WTC11 (cell line): ENCODE data around the gene IL37. TPM values are rescaled to one million over a fixed set of nuclear protein-coding genes. Genes with fewer than 3 reads are reported as not detected.

ENCODE experiments used
- ATAC-seq: fragments of 200-7000 bp; cut with Tn5 transposase; 2 replicates; pipeline ENCODE4 v1.10.0; 2021; ENCODE audit warnings: mild to moderate bottlenecking, moderate library complexity
- CTCF ChIA-PET: fragments of 300-600 bp; sonication (Branson Sonifier 250); formaldehyde crosslinking; loops from one replicate; lab custom pipeline; 2021; ENCODE audit warnings: antibody characterized with exemption; lab: Charles Lee
- POLR2A ChIA-PET: fragments of 350-600 bp; sonication (Branson Sonifier 250); formaldehyde crosslinking; loops from one replicate; lab custom pipeline; 2021; ENCODE audit warnings: antibody characterized with exemption; lab: Charles Lee
- DNase-seq: peaks from one replicate; pipeline ENCODE4 v3.0.0; 2021; ENCODE audit warnings: low spot score
- H3K27ac Mint-ChIP-seq: 2 replicates; pipeline ENCODE4 v1.8.0; 2021; ENCODE audit warnings: mixed read lengths
- H3K27me3 Mint-ChIP-seq: 2 replicates; pipeline ENCODE4 v1.8.0; 2021; ENCODE audit warnings: low read depth, mild to moderate bottlenecking, moderate library complexity, mixed read lengths
- H3K36me3 Mint-ChIP-seq: 2 replicates; pipeline ENCODE4 v1.8.0; 2021; ENCODE audit warnings: mixed read lengths
- H3K4me1 Mint-ChIP-seq: 2 replicates; pipeline ENCODE4 v1.8.0; 2022; ENCODE audit warnings: mixed read lengths
- H3K4me3 Mint-ChIP-seq: 2 replicates; pipeline ENCODE4 v1.8.0; 2021; ENCODE audit warnings: mild to moderate bottlenecking, moderate library complexity, mixed read lengths
- H3K9me3 Mint-ChIP-seq: 2 replicates; pipeline ENCODE4 v1.8.0; 2021; ENCODE audit warnings: mixed read lengths
- AFF4 ChIP-seq: sonication (generic); formaldehyde crosslinking; IDR thresholded peaks from 2 replicates; pipeline ENCODE4 v1.8.1; 2023; ENCODE audit warnings: mild to moderate bottlenecking, missing genetic modification reagents, borderline replicate concordance
- ERG ChIP-seq: fragments of 250-450 bp; sonication (Bioruptor Pico); IDR thresholded peaks from 2 replicates; pipeline ENCODE4 v1.8.0; 2021; ENCODE audit warnings: mild to moderate bottlenecking
- ETV6 ChIP-seq: sonication (generic); formaldehyde crosslinking; IDR thresholded peaks from 2 replicates; pipeline ENCODE4 v1.8.1; 2022; ENCODE audit warnings: mild to moderate bottlenecking, missing genetic modification reagents
- FOXK1 ChIP-seq: sonication (generic); formaldehyde crosslinking; IDR thresholded peaks from 2 replicates; pipeline ENCODE4 v1.8.0; 2022; ENCODE audit warnings: mild to moderate bottlenecking, moderate library complexity, missing genetic modification reagents
- OVOL2 ChIP-seq: fragments of 250-450 bp; sonication (Bioruptor Pico); IDR thresholded peaks from 2 replicates; pipeline ENCODE4 v1.9.0; 2021; ENCODE audit warnings: mild to moderate bottlenecking, borderline replicate concordance
- PRDM15 ChIP-seq: sonication (generic); formaldehyde crosslinking; IDR thresholded peaks from 2 replicates; pipeline ENCODE4 v1.8.0; 2022; ENCODE audit warnings: missing genetic modification reagents
- RORB ChIP-seq: fragments of 250-450 bp; sonication (Bioruptor Pico); IDR thresholded peaks from 2 replicates; pipeline ENCODE4 v1.9.0; 2021; ENCODE audit warnings: mild to moderate bottlenecking
- USF2 ChIP-seq: sonication (generic); formaldehyde crosslinking; IDR thresholded peaks from 2 replicates; pipeline ENCODE4 v1.8.1; 2023; ENCODE audit warnings: mild to moderate bottlenecking, missing genetic modification reagents, moderate library complexity
- total RNA-seq: library from RNA; stranded (reverse); gene quantifications from 3 replicates; pipeline ENCODE4 v1.2.3, GENCODE V29; 2021
- TF ChIP-seq, protein P1 (sequence below): fragments of 250-450 bp; sonication (Bioruptor Pico); IDR thresholded peaks from 2 replicates; pipeline ENCODE4 v1.9.0; 2021; ENCODE audit warnings: mild to moderate bottlenecking

The IL37 gene
- total RNA-seq, 1 experiment from 2014 or later = 0.48 TPM

DNA sequence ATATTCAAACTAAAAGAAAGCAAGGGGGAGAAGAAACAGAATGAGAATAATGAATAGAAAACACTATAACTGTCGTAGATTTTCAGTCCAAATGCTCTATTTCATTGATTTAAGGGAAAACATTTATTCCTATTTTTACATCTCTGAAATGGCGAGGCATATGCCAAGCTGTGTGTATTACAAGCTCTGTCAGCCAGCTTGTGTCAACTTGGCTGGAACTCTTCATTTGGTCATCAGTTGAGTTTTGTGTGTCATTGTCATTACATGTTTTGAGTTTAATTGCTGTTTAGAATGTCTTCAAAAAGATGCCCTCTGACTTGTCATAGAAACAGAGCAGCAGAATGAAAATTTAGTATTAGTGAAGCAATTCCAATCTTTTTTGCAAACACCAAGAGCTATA, 8.1 kb upstream of the IL37 start (continued):
- TF ChIP-seq, protein P1, sequence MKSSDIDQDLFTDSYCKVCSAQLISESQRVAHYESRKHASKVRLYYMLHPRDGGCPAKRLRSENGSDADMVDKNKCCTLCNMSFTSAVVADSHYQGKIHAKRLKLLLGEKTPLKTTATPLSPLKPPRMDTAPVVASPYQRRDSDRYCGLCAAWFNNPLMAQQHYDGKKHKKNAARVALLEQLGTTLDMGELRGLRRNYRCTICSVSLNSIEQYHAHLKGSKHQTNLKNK (CRISPR knock-in tag) = no peak
- no peak for TF ChIP-seq ETV6 (CRISPR knock-in tag)
- no peak for TF ChIP-seq RORB
- TF ChIP-seq OVOL2 (CRISPR knock-in tag) = no peak

GRCh38 chr2:112904883-112905282, 6.1 kb upstream of the IL37 start:
- no peak for TF ChIP-seq FOXK1 (CRISPR knock-in tag)
- Mint-ChIP-seq H3K27ac (no peak overlapping the region), H3K27me3 (peaks cover 19% of the 10 kb centered on the region), H3K9me3 (peaks cover 18% of the 10 kb centered on the region), H3K4me1 (no peaks in the 10 kb centered on the region), H3K4me3 (no peak overlapping the region), H3K36me3 (peaks cover 4% of the 10 kb centered on the region; the same call in 1 of the 2 replicates)
- DNase-seq (no peak), ATAC-seq (no peak)
- CTCF ChIA-PET = interaction anchor here (1.6 to 3.3 kb wide), 3 partner anchors 20 to 37 kb away, joined by 7 to 12 read pairs (median 8); no protein-coding TSS in a partner anchor
- POLR2A ChIA-PET = no interaction called here

DNA sequence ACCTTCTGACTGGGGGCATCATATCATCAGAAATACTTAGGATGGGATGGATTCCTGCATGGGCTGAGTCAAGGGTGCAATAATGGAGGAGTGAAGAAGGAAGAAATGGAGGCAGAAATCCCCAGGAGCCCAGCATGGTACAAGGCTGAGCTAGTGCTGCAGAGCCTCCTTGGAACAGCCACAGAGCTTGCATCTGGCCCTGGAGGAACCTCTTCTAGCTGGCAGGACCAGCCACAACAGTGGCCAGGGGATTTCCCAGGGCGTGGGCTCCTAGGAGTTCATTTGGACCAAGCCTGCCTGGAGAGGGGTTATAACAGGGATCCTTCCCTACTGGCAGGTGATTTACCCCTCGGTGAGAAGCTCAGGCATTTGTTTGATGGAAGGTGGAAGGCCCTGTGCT, 4.7 kb upstream of the IL37 start:
- peaks cover 4% of the 10 kb centered on the region; the same call in 1 of the 2 replicates for H3K36me3 Mint-ChIP-seq
- 0 out of 2 replicates have a peak, but pooled peaks cover 3% of the 10 kb centered on the region for H3K4me1 Mint-ChIP-seq
- TF ChIP-seq USF2 (CRISPR knock-in tag) = no peak
- no peak for TF ChIP-seq PRDM15
- TF ChIP-seq AFF4 (CRISPR knock-in tag) = no peak
- no peak for TF ChIP-seq ERG (CRISPR knock-in tag)
- TF ChIP-seq, all 79 proteins: peak for 0
- ChIA-PET POLR2A (no interaction called here), CTCF (interaction anchor here (1.9 kb wide), 1 partner anchor 35 kb away, joined by 7 read pairs; no protein-coding TSS in a partner anchor)
- Mint-ChIP-seq H3K4me3 (no peak overlapping the region), H3K27ac (no peak overlapping the region), H3K9me3 (peaks cover 18% of the 10 kb centered on the region), H3K27me3 (peaks cover 12% of the 10 kb centered on the region)
- DNase-seq (no peak), ATAC-seq (no peak)
